ENCODE measurements around the gene NBR1. TPM values are rescaled to one million over a fixed set of nuclear protein-coding genes. Genes with fewer than 3 reads are reported as not detected.

Gene NBR1
- total and polyA plus RNA-seq, 2 of the 4 experiments (the other 2 are of a cell fraction): 52.4 to 132 TPM

DNA sequence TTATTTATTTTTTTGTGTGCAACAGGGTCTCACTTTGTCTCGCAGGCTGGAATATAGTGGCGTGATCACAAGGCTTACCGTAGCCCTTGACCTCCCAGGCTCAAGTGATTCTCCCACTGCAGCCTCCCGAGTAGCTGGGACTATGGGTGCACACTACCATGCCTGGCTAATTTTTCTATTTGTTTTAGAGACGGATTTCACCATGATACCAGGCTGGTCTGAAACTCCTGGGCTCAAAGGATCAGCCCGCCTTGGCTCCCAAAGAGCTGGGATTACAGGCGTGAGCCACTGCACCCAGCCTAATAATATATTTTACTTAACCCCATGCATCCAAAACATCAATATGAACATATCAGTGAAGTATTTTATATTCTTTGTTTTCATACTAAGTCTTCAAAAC lies 55.4 kb downstream of the NBR1 start:
- no peak for ATAC-seq (ENCODE audit: low read depth)
- no peak overlapping the region for H3K4me3 ChIP-seq (ENCODE audit: insufficient read depth, low read depth, low read length)
- no peaks in the 10 kb centered on the region for H3K4me1 ChIP-seq (ENCODE audit: control insufficient read depth, insufficient read depth, low read length)
- ChIA-PET POLR2A (ENCODE audit: unreplicated experiment) (no interaction called here), CTCF (no interaction called here)
- no CpG with 5 or more reads among the region's 7 CpGs for WGBS, 2 experiments (ENCODE audit: extremely low coverage in 2 of 2, insufficient read length in 1 of 2)
- H2BK120ac ChIP-seq (ENCODE audit: low read depth, low read length): no peak overlapping the region
- no peak overlapping the region for H4K8ac ChIP-seq (ENCODE audit: low read depth in 2 of 2, low read length in 2 of 2)
- H2BK5ac ChIP-seq (ENCODE audit: low read depth, low read length, poor library complexity, severe bottlenecking): no peak overlapping the region
- no peak overlapping the region for H4K5ac ChIP-seq (ENCODE audit: low read depth, low read length)
- peaks cover 17% of the 10 kb centered on the region for H3K36me3 ChIP-seq (ENCODE audit: control insufficient read depth, insufficient read depth, low read length)
- no peaks in the 10 kb centered on the region for H3K9me3 ChIP-seq (ENCODE audit: control insufficient read depth, insufficient read depth, low read length)
- H3K23ac ChIP-seq (ENCODE audit: low read depth, low read length): no peak overlapping the region
- H2AFZ ChIP-seq (replicated peaks; ENCODE audit: low read length, poor library complexity): no peak overlapping the region
- TF ChIP-seq MAFK (IDR thresholded peaks at IDR 0.05; ENCODE audit: low read depth, low read length): no peak
- TF ChIP-seq, protein P1, sequence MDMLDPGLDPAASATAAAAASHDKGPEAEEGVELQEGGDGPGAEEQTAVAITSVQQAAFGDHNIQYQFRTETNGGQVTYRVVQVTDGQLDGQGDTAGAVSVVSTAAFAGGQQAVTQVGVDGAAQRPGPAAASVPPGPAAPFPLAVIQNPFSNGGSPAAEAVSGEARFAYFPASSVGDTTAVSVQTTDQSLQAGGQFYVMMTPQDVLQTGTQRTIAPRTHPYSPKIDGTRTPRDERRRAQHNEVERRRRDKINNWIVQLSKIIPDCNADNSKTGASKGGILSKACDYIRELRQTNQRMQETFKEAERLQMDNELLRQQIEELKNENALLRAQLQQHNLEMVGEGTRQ (IDR thresholded peaks at IDR 0.05; ENCODE audit: low read depth, low read length): no peak
- TF ChIP-seq RFX5 (IDR thresholded peaks at IDR 0.05; ENCODE audit: low read depth, low read length): no peak
- TF ChIP-seq MXI1 (IDR thresholded peaks at IDR 0.05; ENCODE audit: borderline replicate concordance, low read depth, low read length): no peak
- TF ChIP-seq FOS (IDR thresholded peaks at IDR 0.05; ENCODE audit: low read depth, low read length): no peak
- no peak for TF ChIP-seq NFE2L2 (IDR thresholded peaks at IDR 0.05; ENCODE audit: low read depth, low read length)
- TF ChIP-seq POLR2A (IDR thresholded peaks at IDR 0.05; ENCODE audit: low read depth, low read length): no peak
- TF ChIP-seq, protein P2, sequence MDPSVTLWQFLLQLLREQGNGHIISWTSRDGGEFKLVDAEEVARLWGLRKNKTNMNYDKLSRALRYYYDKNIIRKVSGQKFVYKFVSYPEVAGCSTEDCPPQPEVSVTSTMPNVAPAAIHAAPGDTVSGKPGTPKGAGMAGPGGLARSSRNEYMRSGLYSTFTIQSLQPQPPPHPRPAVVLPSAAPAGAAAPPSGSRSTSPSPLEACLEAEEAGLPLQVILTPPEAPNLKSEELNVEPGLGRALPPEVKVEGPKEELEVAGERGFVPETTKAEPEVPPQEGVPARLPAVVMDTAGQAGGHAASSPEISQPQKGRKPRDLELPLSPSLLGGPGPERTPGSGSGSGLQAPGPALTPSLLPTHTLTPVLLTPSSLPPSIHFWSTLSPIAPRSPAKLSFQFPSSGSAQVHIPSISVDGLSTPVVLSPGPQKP (IDR thresholded peaks at IDR 0.05; ENCODE audit: borderline replicate concordance, low read depth, low read length): no peak
- no peak for TF ChIP-seq RCOR1 (IDR thresholded peaks at IDR 0.05; ENCODE audit: insufficient replicate concordance, low read length)
- TF ChIP-seq MAZ (IDR thresholded peaks at IDR 0.05; ENCODE audit: borderline replicate concordance, low read depth, low read length): no peak
- no peak for TF ChIP-seq SMC3 (IDR thresholded peaks at IDR 0.05; ENCODE audit: low read depth, low read length)
- no peak for TF ChIP-seq RAD21 (IDR thresholded peaks at IDR 0.05; ENCODE audit: low read length)
- TF ChIP-seq, protein P3, sequence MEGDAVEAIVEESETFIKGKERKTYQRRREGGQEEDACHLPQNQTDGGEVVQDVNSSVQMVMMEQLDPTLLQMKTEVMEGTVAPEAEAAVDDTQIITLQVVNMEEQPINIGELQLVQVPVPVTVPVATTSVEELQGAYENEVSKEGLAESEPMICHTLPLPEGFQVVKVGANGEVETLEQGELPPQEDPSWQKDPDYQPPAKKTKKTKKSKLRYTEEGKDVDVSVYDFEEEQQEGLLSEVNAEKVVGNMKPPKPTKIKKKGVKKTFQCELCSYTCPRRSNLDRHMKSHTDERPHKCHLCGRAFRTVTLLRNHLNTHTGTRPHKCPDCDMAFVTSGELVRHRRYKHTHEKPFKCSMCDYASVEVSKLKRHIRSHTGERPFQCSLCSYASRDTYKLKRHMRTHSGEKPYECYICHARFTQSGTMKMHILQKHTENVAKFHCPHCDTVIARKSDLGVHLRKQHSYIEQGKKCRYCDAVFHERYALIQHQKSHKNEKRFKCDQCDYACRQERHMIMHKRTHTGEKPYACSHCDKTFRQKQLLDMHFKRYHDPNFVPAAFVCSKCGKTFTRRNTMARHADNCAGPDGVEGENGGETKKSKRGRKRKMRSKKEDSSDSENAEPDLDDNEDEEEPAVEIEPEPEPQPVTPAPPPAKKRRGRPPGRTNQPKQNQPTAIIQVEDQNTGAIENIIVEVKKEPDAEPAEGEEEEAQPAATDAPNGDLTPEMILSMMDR (conservative IDR thresholded peaks at IDR 0.05; ENCODE audit: low read depth, low read length): no peak
- TF ChIP-seq CEBPB (IDR thresholded peaks at IDR 0.05; ENCODE audit: low read depth, low read length): no peak
- no peak for TF ChIP-seq CHD1 (IDR thresholded peaks at IDR 0.05; ENCODE audit: low read depth, low read length)
- no peak for TF ChIP-seq BHLHE40 (IDR thresholded peaks at IDR 0.05; ENCODE audit: low read depth, low read length)
- H3K4ac ChIP-seq (ENCODE audit: low read depth, low read length): no peak overlapping the region
- H3K9me1 ChIP-seq (ENCODE audit: insufficient read depth, low read length): peaks cover 5% of the 10 kb centered on the region
- H3K9ac ChIP-seq (ENCODE audit: low read depth, low read length): no peak overlapping the region
- no peaks in the 10 kb centered on the region; the same call in 1 of the 2 replicates for H4K20me1 ChIP-seq (ENCODE audit: insufficient read depth, low read length)
- in situ Hi-C loops (cut with MboI; ENCODE audit: low sequenced_read_pairs): no loop called here
- no peak overlapping the region for H4K91ac ChIP-seq (ENCODE audit: insufficient read depth, low read depth, low read length)
- no peak overlapping the region for H2BK15ac ChIP-seq (ENCODE audit: low read depth, low read length)
- no peak overlapping the region for H3K4me2 ChIP-seq (ENCODE audit: low read depth, low read length)
- peaks cover 0 to 11% of the 10 kb centered on the region in 2 experiments; a peak in 1 of 4 replicates for H3K79me1 ChIP-seq (ENCODE audit: low read depth in 1 of 2, low read length in 2 of 2)
- H3K14ac ChIP-seq (replicated peaks; ENCODE audit: low read depth, low read length): no peak overlapping the region
- BruUV-seq (replicated peaks): no TSS peak
- H2AK5ac ChIP-seq (ENCODE audit: low read depth, low read length): no peak overlapping the region
- dilution Hi-C loops (cut with HindIII; ENCODE audit: low sequenced_read_pairs, unreplicated experiment): no loop called here
- H3K18ac ChIP-seq (ENCODE audit: low read depth, low read length): no peak overlapping the region
- no peaks in the 10 kb centered on the region for H3K27me3 ChIP-seq (ENCODE audit: control insufficient read depth, insufficient read depth, low read length)
- no peak for DNase-seq
- H3K27ac ChIP-seq (ENCODE audit: insufficient read depth, low read length): no peak overlapping the region
- intact Hi-C loops (cut with micrococcal nuclease): no loop called here
- no peak overlapping the region for H2AK9ac ChIP-seq (replicated peaks; ENCODE audit: low read depth, low read length, poor library complexity)
- H3K56ac ChIP-seq (ENCODE audit: extremely low read depth, insufficient read depth, low read length): no peak overlapping the region
- H2BK20ac ChIP-seq (ENCODE audit: low read depth, low read length): no peak overlapping the region
